ENCODE results near the gene CD14.

DNA sequence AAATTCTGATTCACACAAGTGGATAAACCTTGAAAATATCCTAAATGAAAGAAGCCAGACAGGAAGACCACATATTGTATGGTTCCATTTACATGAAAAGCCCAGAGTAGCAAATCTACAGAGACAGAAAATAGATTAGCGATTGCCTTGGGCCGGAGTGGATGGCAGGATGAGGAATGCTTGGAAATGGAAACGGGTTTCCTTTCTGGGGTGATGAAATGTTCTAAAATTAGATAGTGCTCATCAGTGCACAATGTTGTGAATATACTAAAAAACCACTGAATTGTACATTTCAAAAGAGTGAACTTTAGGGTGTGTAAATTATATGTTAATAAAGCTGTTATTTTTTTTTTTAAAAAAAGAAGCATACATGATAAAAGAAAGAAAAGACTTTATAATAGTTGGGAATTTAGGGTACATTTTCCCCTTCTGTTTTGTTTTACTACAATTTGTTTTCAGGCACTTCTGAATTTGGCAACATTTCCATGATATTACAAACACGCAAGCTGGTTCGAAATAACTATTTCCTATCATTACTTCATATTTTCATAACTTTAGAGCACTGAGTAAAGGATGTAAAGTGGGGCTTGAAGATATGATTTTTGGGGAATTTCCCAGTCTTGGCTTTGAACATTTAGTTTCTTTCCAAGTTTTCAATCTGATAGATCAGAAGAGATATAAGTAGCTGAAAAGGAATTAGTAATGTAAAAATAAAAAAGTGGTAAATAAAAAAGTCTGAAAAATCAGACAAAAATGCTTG, 44.5 kb downstream of the CD14 start:
- no peak for TF ChIP-seq POLR2A (IDR thresholded peaks at IDR 0.05)
- TF ChIP-seq, protein P1, sequence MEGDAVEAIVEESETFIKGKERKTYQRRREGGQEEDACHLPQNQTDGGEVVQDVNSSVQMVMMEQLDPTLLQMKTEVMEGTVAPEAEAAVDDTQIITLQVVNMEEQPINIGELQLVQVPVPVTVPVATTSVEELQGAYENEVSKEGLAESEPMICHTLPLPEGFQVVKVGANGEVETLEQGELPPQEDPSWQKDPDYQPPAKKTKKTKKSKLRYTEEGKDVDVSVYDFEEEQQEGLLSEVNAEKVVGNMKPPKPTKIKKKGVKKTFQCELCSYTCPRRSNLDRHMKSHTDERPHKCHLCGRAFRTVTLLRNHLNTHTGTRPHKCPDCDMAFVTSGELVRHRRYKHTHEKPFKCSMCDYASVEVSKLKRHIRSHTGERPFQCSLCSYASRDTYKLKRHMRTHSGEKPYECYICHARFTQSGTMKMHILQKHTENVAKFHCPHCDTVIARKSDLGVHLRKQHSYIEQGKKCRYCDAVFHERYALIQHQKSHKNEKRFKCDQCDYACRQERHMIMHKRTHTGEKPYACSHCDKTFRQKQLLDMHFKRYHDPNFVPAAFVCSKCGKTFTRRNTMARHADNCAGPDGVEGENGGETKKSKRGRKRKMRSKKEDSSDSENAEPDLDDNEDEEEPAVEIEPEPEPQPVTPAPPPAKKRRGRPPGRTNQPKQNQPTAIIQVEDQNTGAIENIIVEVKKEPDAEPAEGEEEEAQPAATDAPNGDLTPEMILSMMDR (IDR thresholded peaks at IDR 0.05), result no peak

All from Peyer's patch (tissue), 4 donors.